GM12891 (cell line): ENCODE data around the gene LACTBL1.

ENCODE experiments used
- PAX5 ChIP-seq: IDR thresholded peaks from 2 replicates; pipeline ENCODE4 v1.6.1; 2011; ENCODE audit warnings: low read length, moderate library complexity, mild to moderate bottlenecking; ENCODE audit not compliant: insufficient read depth, severe bottlenecking
- POLR2A ChIP-seq: IDR thresholded peaks from 2 replicates; pipeline ENCODE4 v1.6.1; 2011; ENCODE audit warnings: low read depth, low read length, control low read depth
- POLR2AphosphoS5 ChIP-seq: IDR thresholded peaks from 2 replicates; pipeline ENCODE4 v1.6.1; 2011; ENCODE audit warnings: low read depth, low read length, control low read depth
- TAF1 ChIP-seq: IDR thresholded peaks from 2 replicates; pipeline ENCODE4 v1.6.1; 2011; ENCODE audit warnings: low read depth, low read length, control low read depth

GRCh38 chr1:22908880-22909426 lies 63.7 kb downstream of the LACTBL1 start:
- TF ChIP-seq POLR2A (no peak), POLR2AphosphoS5 (no peak), TAF1 (no peak), PAX5 (no peak)
